Colonic mucosa (tissue), 4 donors: Measurements from ENCODE around the gene ADARB2. TPM values are rescaled to one million over a fixed set of nuclear protein-coding genes. Genes with fewer than 3 reads are reported as not detected.

Experiments used
- DNase-seq: peaks from one replicate; pipeline ENCODE4 v3.0.0-alpha.2; 2020
- H3K27ac ChIP-seq: fragments of 200-600 bp; one replicate; pipeline ENCODE4 v1.8.0; 2021
- H3K27me3 ChIP-seq: fragments of 200-600 bp; one replicate; pipeline ENCODE4 v1.8.0; 2021
- H3K36me3 ChIP-seq: fragments of 200-600 bp; one replicate; pipeline ENCODE4 v1.8.0; 2021
- H3K4me1 ChIP-seq: fragments of 200-600 bp; one replicate; pipeline ENCODE4 v1.8.0; 2021; ENCODE audit warnings: mild to moderate bottlenecking
- H3K4me3 ChIP-seq: fragments of 200-600 bp; one replicate; pipeline ENCODE4 v1.8.0; 2021
- H3K9ac ChIP-seq, 2 donors: one replicate each; pipeline ENCODE4 v1.7.0; 2013; ENCODE audit warnings: control low read depth in 2 of 2, low read depth in 2 of 2, low read length in 2 of 2
- H3K9me3 ChIP-seq: fragments of 200-600 bp; one replicate; pipeline ENCODE4 v1.8.0; 2021
- CTCF ChIP-seq: fragments of 200-600 bp; IDR thresholded peaks from one replicate; pipeline ENCODE4 v1.8.0; 2022; ENCODE audit warnings: antibody characterized with exemption, mild to moderate bottlenecking
- intact Hi-C: fragments of 100-400 bp; cut with DNase I; formaldehyde crosslinking; loops from one replicate; pipeline ENCODE4 v1.14.1; 2022
- total RNA-seq, 2 donors: library from RNA; stranded (reverse); fragmentation: NEBNext Ultra II Directional in 1 of 2; extraction: Animal tissue kit (Norgen Biotek cat#: 25700) in 1 of 2; gene quantifications; one replicate each; pipeline ENCODE4 v1.2.1, GENCODE V29; 2021
- donor health status: healthy.
- donor health status: DM: no; HTN: no; CAD: no.
- donor health status: DM: no; HTN: no; CAD: no.

ADARB2 gene
- total RNA-seq, 2 donors from 2014 or later, result 0.19 TPM; not detected in 1

- Histone ChIP-seq H3K9ac (no peak overlapping the region), H3K4me1 (no peaks in the 10 kb centered on the region), H3K27me3 (no peaks in the 10 kb centered on the region), H3K36me3 (no peaks in the 10 kb centered on the region), H3K9me3 (no peaks in the 10 kb centered on the region), H3K27ac (no peak overlapping the region), H3K4me3 (no peak overlapping the region)
- TF ChIP-seq CTCF, result no peak
- DNase-seq, result no peak
- intact Hi-C loops, result no loop called here
These were observed 125.3 kb downstream of the ADARB2 start for GRCh38 chr10:1611936-1612550.

- Histone ChIP-seq H3K36me3 (no peaks in the 10 kb centered on the region), H3K9ac (no peak overlapping the region), H3K4me3 (no peak overlapping the region), H3K27me3 (peaks cover 1% of the 10 kb centered on the region), H3K9me3 (no peaks in the 10 kb centered on the region), H3K27ac (no peak overlapping the region), H3K4me1 (no peaks in the 10 kb centered on the region)
- no peak for DNase-seq
- no peak for TF ChIP-seq CTCF
- intact Hi-C loops, result no loop called here
These were observed 126.1 kb downstream of the ADARB2 start for GRCh38 chr10:1610986-1611770.

- intact Hi-C loops, result no loop called here
These were observed 127.7 kb downstream of the ADARB2 start for GRCh38 chr10:1609648-1609970.

GRCh38 chr10:1608851-1609647 lies 128.3 kb downstream of the ADARB2 start:
- peaks cover 3% of the 10 kb centered on the region for H3K27me3 ChIP-seq
- no peak for TF ChIP-seq CTCF
- no peaks in the 10 kb centered on the region for H3K36me3 ChIP-seq
- no peaks in the 10 kb centered on the region for H3K9me3 ChIP-seq
- H3K4me1 ChIP-seq, result no peaks in the 10 kb centered on the region
- H3K4me3 ChIP-seq, result no peak overlapping the region
- intact Hi-C loops, result no loop called here
- H3K27ac ChIP-seq, result no peak overlapping the region
- no peak for DNase-seq
- H3K9ac ChIP-seq, result no peak overlapping the region

More at GRCh38 chr10:1609648-1609970, 127.7 kb downstream of the ADARB2 start:
- no peak for TF ChIP-seq CTCF
- Histone ChIP-seq H3K27ac (no peak overlapping the region), H3K4me1 (no peaks in the 10 kb centered on the region), H3K9me3 (no peaks in the 10 kb centered on the region), H3K36me3 (no peaks in the 10 kb centered on the region), H3K27me3 (peaks cover 3% of the 10 kb centered on the region), H3K9ac (no peak overlapping the region), H3K4me3 (no peak overlapping the region)
- DNase-seq, result no peak

- H3K9ac ChIP-seq, result no peak overlapping the region
- no peak for DNase-seq
- no peaks in the 10 kb centered on the region for H3K36me3 ChIP-seq
- no peak for TF ChIP-seq CTCF
- H3K4me3 ChIP-seq, result no peak overlapping the region
- no peaks in the 10 kb centered on the region for H3K9me3 ChIP-seq
- peaks cover 3% of the 10 kb centered on the region for H3K27me3 ChIP-seq
- H3K27ac ChIP-seq, result no peak overlapping the region
- intact Hi-C loops, result no loop called here
- no peaks in the 10 kb centered on the region for H3K4me1 ChIP-seq
These were observed 128.9 kb downstream of the ADARB2 start for GRCh38 chr10:1608408-1608807.
